Mesothelial cell of epicardium (in vitro differentiated cells): Measurements from ENCODE around the gene DEXI. TPM values are rescaled to one million over a fixed set of nuclear protein-coding genes. Genes with fewer than 3 reads are reported as not detected.

ENCODE experiments used
- DNase-seq, 2 experiments: peaks; one replicate each; pipeline ENCODE4 v3.0.0; 2021; ENCODE audit warnings: low spot score in 2 of 2; ENCODE audit not compliant: unreplicated experiment in 2 of 2
- H3K27ac Mint-ChIP-seq: 2 replicates; pipeline ENCODE4 v1.8.0; 2021; ENCODE audit warnings: mixed read lengths
- H3K27me3 Mint-ChIP-seq: 2 replicates; pipeline ENCODE4 v1.8.0; 2021; ENCODE audit warnings: low read depth, mixed read lengths
- H3K36me3 Mint-ChIP-seq: 2 replicates; pipeline ENCODE4 v1.8.0; 2021; ENCODE audit warnings: mixed read lengths
- H3K4me1 Mint-ChIP-seq: 2 replicates; pipeline ENCODE4 v1.8.0; 2021; ENCODE audit warnings: mixed read lengths
- H3K4me3 Mint-ChIP-seq: 2 replicates; pipeline ENCODE4 v1.8.0; 2021; ENCODE audit warnings: mild to moderate bottlenecking, moderate library complexity, mixed read lengths
- H3K9me3 Mint-ChIP-seq: 2 replicates; pipeline ENCODE4 v1.8.0; 2021; ENCODE audit warnings: mixed read lengths
- total RNA-seq: library from RNA; stranded (reverse); gene quantifications from 3 replicates; pipeline ENCODE4 v1.2.1, GENCODE V29; 2021
- TF ChIP-seq, protein P1 (sequence below): fragments of 200-600 bp; sonication (generic); IDR thresholded peaks from one replicate; pipeline ENCODE4 v1.5.0; 2021; ENCODE audit warnings: antibody characterized with exemption; ENCODE audit not compliant: unreplicated experiment

Gene DEXI
- 31.2 to 33.0 TPM (median 31.5 TPM) in 3 replicates for total RNA-seq

DNA sequence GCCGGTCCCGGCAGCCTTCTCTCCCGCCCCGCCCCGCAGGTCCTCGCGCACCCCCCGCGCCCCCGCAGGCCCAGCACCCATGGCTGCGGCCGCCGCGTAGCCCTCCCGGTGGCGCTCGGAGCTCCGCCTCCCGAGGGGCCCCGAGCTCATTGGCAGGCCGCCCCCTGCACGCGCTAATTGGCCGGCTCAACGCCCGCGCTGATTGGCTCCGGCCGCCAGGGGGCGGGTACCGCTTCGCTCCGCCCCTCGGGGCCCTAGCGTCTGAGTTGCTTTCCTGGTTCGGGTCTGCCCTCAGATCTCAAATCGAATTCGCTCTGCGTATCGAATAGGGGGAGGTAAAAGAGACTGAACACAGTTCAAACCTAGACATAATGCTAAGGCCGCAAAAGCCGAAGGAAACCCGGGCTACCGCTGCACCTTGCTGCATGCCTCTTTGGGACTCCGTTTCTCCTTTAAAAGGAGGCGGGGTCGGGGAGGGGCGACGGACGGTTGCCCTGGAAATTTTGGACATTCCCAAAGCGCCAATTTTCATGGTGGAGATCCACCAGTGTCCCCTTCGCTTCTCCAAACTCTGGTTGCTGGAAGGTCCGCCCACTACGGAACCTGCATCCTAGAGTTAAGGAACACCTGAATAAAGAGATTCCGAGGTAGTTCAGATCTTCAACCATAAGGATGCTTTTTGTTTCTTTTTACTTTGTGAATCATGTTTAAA is at the start of gene DEXI:
DEXI (minus strand) TSS at position 117 of the 712 bp plus-strand sequence. CDS start 463 bp downstream, outside the sequence.
- TF ChIP-seq, protein P1, sequence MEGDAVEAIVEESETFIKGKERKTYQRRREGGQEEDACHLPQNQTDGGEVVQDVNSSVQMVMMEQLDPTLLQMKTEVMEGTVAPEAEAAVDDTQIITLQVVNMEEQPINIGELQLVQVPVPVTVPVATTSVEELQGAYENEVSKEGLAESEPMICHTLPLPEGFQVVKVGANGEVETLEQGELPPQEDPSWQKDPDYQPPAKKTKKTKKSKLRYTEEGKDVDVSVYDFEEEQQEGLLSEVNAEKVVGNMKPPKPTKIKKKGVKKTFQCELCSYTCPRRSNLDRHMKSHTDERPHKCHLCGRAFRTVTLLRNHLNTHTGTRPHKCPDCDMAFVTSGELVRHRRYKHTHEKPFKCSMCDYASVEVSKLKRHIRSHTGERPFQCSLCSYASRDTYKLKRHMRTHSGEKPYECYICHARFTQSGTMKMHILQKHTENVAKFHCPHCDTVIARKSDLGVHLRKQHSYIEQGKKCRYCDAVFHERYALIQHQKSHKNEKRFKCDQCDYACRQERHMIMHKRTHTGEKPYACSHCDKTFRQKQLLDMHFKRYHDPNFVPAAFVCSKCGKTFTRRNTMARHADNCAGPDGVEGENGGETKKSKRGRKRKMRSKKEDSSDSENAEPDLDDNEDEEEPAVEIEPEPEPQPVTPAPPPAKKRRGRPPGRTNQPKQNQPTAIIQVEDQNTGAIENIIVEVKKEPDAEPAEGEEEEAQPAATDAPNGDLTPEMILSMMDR: peak; percentile 82
- Mint-ChIP-seq H3K36me3 (no peaks in the 10 kb centered on the region), H3K27me3 (no peaks in the 10 kb centered on the region), H3K4me1 (peaks cover 68% of the 10 kb centered on the region), H3K4me3 (peak within 1 kb of the TSS; percentile 90), H3K27ac (peak within 1 kb of the TSS; percentile 79), H3K9me3 (no peaks in the 10 kb centered on the region)
- peak; percentile 91 to 96 for DNase-seq

DNA sequence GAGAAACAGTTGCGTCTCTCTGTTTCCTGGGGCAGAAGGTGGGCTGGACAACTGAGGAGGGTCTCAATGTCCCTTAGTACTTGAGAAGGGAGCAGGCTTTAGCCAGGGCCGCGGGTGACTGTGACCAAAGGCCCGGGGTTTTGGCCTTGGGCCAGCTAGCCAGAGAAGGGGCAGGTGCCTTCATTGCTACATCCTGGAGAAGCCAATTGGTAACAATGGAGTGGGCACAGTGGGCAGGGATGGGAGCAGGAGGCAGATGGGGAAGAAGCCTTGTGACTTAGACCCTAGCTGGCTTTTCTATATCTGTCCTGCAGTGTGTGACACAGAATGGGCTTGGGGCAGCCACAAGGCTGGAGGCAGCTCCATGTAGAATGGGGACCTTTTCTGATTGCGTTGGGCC is 48.1 kb upstream of the DEXI start:
- Mint-ChIP-seq H3K36me3 (peaks cover 29% of the 10 kb centered on the region), H3K4me1 (peaks cover 17% of the 10 kb centered on the region), H3K27ac (no peak overlapping the region), H3K4me3 (no peak overlapping the region), H3K9me3 (peaks cover 3% of the 10 kb centered on the region), H3K27me3 (no peaks in the 10 kb centered on the region)
- TF ChIP-seq, protein P1: no peak
- DNase-seq: no peak

DNA sequence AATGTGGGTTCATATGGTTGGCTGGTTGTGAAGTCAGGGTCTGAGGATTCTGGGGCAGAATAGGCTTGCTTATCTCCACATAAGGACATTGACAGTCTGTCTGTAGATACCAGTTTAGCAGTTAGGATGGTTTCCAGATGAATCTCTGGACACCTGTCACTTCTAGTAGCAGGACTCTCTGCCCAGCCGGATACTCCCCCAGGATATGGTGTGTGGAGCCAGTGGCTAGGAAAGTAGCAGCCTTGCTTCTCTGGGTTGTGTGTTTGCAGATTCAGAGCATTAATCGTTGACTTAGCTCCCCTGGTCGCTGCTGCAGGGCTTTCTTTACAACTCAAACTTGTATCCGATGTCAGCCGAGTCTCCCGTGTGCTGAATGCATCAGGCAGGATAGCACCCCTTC is 47.3 kb upstream of the DEXI start:
- H3K36me3 Mint-ChIP-seq: peaks cover 25% of the 10 kb centered on the region
- H3K4me3 Mint-ChIP-seq: no peak overlapping the region
- H3K4me1 Mint-ChIP-seq: peaks cover 17% of the 10 kb centered on the region
- H3K27me3 Mint-ChIP-seq: no peaks in the 10 kb centered on the region
- no peak for DNase-seq
- H3K27ac Mint-ChIP-seq: no peak overlapping the region
- peaks cover 3% of the 10 kb centered on the region for H3K9me3 Mint-ChIP-seq
- TF ChIP-seq, protein P1: no peak

DNA sequence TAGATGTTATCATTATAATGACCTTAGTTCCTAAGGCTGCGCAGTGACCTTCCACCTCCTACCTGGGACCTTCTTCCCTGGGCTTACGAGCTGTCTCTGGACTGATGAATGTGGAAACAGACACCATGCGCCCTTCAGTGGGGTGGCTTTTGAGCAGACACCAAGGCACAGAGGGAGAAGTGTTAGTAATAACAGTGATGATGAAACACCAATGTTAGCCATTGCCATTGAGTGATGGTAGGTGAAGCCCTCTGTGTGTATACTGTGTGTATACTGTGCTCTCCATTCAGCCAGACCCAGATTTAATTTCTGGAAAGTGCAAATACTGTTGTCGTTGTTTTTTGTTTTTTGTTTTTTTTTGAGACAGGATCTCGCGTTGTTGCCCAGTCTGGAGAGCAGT is 46.6 kb upstream of the DEXI start:
- no peaks in the 10 kb centered on the region for H3K27me3 Mint-ChIP-seq
- peaks cover 3% of the 10 kb centered on the region for H3K9me3 Mint-ChIP-seq
- no peak overlapping the region for H3K27ac Mint-ChIP-seq
- TF ChIP-seq, protein P1: no peak
- H3K4me3 Mint-ChIP-seq: no peak overlapping the region
- H3K36me3 Mint-ChIP-seq: peaks cover 23% of the 10 kb centered on the region
- no peak for DNase-seq
- peaks cover 20% of the 10 kb centered on the region for H3K4me1 Mint-ChIP-seq

DNA sequence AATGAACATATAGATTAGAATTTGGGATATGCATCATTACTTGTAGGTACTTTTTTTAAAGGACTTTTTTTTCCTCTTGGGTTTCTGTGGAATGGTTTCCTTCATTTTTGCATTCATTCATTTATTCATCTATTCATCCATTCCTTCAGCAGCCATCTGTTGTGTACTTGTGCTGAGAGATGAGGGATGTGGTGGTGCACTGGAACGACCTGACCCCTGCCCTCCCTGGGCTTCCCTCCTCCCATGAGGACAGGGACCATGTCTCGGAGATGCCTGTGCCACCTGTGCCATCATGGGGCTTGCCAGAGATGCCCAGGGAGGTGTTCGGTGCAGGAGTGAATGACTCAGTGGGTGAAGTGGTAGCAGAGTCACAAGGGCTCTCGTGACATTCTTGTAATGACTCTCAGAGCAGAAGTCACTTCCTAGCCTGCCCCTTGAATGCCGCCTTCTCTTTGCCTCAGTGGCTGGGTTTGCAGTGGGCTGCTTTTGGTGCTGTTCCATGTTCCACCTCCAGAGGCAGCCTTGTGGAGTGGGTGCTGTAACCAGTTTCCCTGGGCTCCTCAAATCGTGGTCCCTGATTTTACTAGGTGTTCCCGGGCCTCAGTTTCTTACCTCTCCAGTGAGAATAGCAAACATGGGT is 46.0 kb upstream of the DEXI start:
- TF ChIP-seq, protein P1: peak; percentile 41
- no peak for DNase-seq
- Mint-ChIP-seq H3K27ac (no peak overlapping the region), H3K4me3 (no peak overlapping the region), H3K27me3 (no peaks in the 10 kb centered on the region), H3K4me1 (peaks cover 20% of the 10 kb centered on the region), H3K9me3 (peaks cover 3% of the 10 kb centered on the region), H3K36me3 (peaks cover 22% of the 10 kb centered on the region)
